IPS DF 19.7 (cell line): ENCODE measurements around the gene SLC35E2B.
"Not testable (repeated sequence)": the region's sequence is repeated elsewhere in the genome, so short reads cannot be mapped to it uniquely, and the experiment has no call there.

Experiments used
- DNase-seq: peaks from one replicate; pipeline ENCODE4 v3.0.0-alpha.2; 2013; ENCODE audit warnings: low read depth, low spot score

The SLC35E2B gene

GRCh38 chr1:1675218-1675617 is 17.4 kb downstream of the SLC35E2B start:
- DNase-seq: not testable (repeated sequence)

- DNase-seq: not testable (repeated sequence)
These were observed 17.8 kb downstream of the SLC35E2B start for GRCh38 chr1:1674806-1675205.

- no peak for DNase-seq
These were observed 20.2 kb downstream of the SLC35E2B start for GRCh38 chr1:1672181-1672965.

- no peak for DNase-seq
These were observed 21.1 kb downstream of the SLC35E2B start for GRCh38 chr1:1671365-1672119.

- DNase-seq: no peak
These were observed 21.7 kb downstream of the SLC35E2B start for GRCh38 chr1:1670866-1671265.

GRCh38 chr1:1669468-1670440 is 22.8 kb downstream of the SLC35E2B start:
- no peak for DNase-seq

- no peak for DNase-seq
These were observed 26.1 kb downstream of the SLC35E2B start for GRCh38 chr1:1666526-1666925.

- DNase-seq: no peak
These were observed 26.8 kb downstream of the SLC35E2B start for GRCh38 chr1:1665815-1666251.

GRCh38 chr1:1664941-1665814 is 27.4 kb downstream of the SLC35E2B start:
- DNase-seq: no peak

GRCh38 chr1:1664318-1664717 is 28.3 kb downstream of the SLC35E2B start:
- not testable (repeated sequence) for DNase-seq

- not testable (repeated sequence) for DNase-seq
These were observed 29.6 kb downstream of the SLC35E2B start for GRCh38 chr1:1662830-1663560.

GRCh38 chr1:1662392-1662791 is 30.2 kb downstream of the SLC35E2B start:
- not testable (repeated sequence) for DNase-seq

- peak; percentile 80 for DNase-seq
These were observed 33.7 kb downstream of the SLC35E2B start, which contains the start of gene CDK11B for GRCh38 chr1:1658583-1659549. Gene CDK11B (minus strand): TSS chr1:1659004. CDS start chr1:1657485, 1,519 bp downstream.

GRCh38 chr1:1648265-1648664 is 44.3 kb downstream of the SLC35E2B start:
- DNase-seq: not testable (repeated sequence)

- DNase-seq: not testable (repeated sequence)
These were observed 44.9 kb downstream of the SLC35E2B start for GRCh38 chr1:1647567-1648241.

GRCh38 chr1:1646326-1646725 is 46.3 kb downstream of the SLC35E2B start:
- not testable (repeated sequence) for DNase-seq

GRCh38 chr1:1640711-1641461 is 51.7 kb downstream of the SLC35E2B start:
- DNase-seq: not testable (repeated sequence)
